GM12874 (cell line): ENCODE measurements around the gene EGFLAM.

Source experiments
- TF ChIP-seq, protein P1 (sequence below): IDR thresholded peaks from 2 replicates; pipeline ENCODE4 v1.5.1; 2011; ENCODE audit warnings: low read depth, mild to moderate bottlenecking, control low read depth, low read length, moderate library complexity; ENCODE audit not compliant: insufficient read depth

EGFLAM gene

GRCh38 chr5:38299585-38299984 lies 41.2 kb downstream of the EGFLAM start:
- TF ChIP-seq, protein P1, sequence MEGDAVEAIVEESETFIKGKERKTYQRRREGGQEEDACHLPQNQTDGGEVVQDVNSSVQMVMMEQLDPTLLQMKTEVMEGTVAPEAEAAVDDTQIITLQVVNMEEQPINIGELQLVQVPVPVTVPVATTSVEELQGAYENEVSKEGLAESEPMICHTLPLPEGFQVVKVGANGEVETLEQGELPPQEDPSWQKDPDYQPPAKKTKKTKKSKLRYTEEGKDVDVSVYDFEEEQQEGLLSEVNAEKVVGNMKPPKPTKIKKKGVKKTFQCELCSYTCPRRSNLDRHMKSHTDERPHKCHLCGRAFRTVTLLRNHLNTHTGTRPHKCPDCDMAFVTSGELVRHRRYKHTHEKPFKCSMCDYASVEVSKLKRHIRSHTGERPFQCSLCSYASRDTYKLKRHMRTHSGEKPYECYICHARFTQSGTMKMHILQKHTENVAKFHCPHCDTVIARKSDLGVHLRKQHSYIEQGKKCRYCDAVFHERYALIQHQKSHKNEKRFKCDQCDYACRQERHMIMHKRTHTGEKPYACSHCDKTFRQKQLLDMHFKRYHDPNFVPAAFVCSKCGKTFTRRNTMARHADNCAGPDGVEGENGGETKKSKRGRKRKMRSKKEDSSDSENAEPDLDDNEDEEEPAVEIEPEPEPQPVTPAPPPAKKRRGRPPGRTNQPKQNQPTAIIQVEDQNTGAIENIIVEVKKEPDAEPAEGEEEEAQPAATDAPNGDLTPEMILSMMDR: no peak

DNA sequence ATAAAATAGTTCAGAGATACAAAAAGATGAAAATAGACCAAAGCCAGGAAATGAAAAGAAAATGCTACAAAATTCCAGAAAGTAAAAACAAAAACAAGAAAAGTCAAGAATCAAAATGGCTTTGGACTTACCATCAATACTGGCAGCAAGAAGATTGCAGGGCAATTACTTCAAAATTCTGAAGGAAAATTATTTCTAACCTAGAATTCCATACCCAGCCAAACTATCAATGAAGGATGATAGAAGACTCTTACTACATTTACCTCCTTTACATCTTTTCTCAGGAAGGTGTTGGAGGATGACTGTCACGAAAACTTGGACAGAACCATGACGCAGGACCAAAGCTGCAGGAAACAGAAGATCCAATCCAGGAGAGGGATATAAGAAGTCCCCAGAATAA lies 46.8 kb downstream of the EGFLAM start:
- TF ChIP-seq, protein P1: no peak

- TF ChIP-seq, protein P1: no peak
Measured at GRCh38 chr5:38307845-38308244, 49.5 kb downstream of the EGFLAM start.

- TF ChIP-seq, protein P1: no peak
Measured at GRCh38 chr5:38316544-38317224, 58.3 kb downstream of the EGFLAM start.

- TF ChIP-seq, protein P1: no peak
Measured at GRCh38 chr5:38317868-38318267, 59.5 kb downstream of the EGFLAM start.

- TF ChIP-seq, protein P1: no peak
Measured at GRCh38 chr5:38319491-38319890, 61.1 kb downstream of the EGFLAM start.

DNA sequence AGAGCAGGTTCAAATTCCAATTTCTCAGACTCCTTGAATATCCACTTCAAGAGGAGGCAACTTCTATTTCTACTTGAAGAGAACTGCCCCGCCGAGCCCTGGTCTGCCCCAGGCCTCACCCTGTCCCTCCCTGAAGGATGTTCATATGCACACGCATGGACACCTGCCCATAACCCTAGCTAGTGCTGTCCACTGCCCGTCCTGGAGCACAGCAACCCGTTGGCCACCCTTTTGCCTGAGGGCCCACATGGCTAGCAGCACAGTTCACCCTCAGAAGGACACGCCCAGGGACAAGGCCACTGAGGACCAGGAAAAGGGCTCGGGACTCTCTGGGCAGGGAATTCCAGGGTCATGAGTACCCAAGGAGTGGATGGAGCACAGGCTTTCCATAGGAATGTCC lies 63.6 kb downstream of the EGFLAM start:
- TF ChIP-seq, protein P1: no peak
